HAP-1 (cell line): Measurements from ENCODE around the gene SLC26A8.
"Not testable (repeated sequence)": the region's sequence is repeated elsewhere in the genome, so short reads cannot be mapped to it uniquely, and the experiment has no call there.

Experiments
- DNase-seq, 2 experiments: peaks; one replicate each; pipeline ENCODE4 v3.0.0-alpha.2; 2016 to 2020; ENCODE audit warnings: low spot score in 2 of 2
- H3K27me3 ChIP-seq: fragments of 250-450 bp; sonication (Bioruptor Pico); 2 replicates; pipeline ENCODE4 v1.5.1; 2020; ENCODE audit warnings: low read depth, mild to moderate bottlenecking, moderate library complexity
- H3K36me3 ChIP-seq: fragments of 250-450 bp; sonication (Bioruptor Pico); replicated peaks from 2 replicates; pipeline ENCODE4 v1.5.1; 2020; ENCODE audit warnings: mild to moderate bottlenecking
- H3K4me1 ChIP-seq: fragments of 250-450 bp; sonication (Bioruptor Pico); 2 replicates; pipeline ENCODE4 v1.5.1; 2020; ENCODE audit warnings: mild to moderate bottlenecking
- H3K4me3 ChIP-seq: fragments of 250-450 bp; sonication (Bioruptor Pico); 2 replicates; pipeline ENCODE4 v1.5.1; 2020; ENCODE audit warnings: mild to moderate bottlenecking, moderate library complexity
- H3K9me3 ChIP-seq: fragments of 250-450 bp; sonication (Bioruptor Pico); 2 replicates; pipeline ENCODE4 v1.5.1; 2020; ENCODE audit warnings: mild to moderate bottlenecking, moderate library complexity
- in situ Hi-C: fragments of 300-500 bp; cut with MboI; formaldehyde crosslinking; loops from 3 replicates; pipeline ENCODE4 v1.14.3; 2020; ENCODE audit warnings: low sequenced_read_pairs, inconsistent platforms, mixed read lengths

SLC26A8 gene

GRCh38 chr6:36038120-36038876, 13.9 kb upstream of the SLC26A8 start:
- H3K9me3 ChIP-seq = no peaks in the 10 kb centered on the region
- H3K4me3 ChIP-seq = no peak overlapping the region
- peaks cover 25% of the 10 kb centered on the region for H3K4me1 ChIP-seq
- DNase-seq = no peak
- H3K27me3 ChIP-seq = no peaks in the 10 kb centered on the region
- H3K36me3 ChIP-seq = no peaks in the 10 kb centered on the region
- in situ Hi-C loops = no loop called here

- Histone ChIP-seq H3K4me1 (peaks cover 38% of the 10 kb centered on the region), H3K27me3 (no peaks in the 10 kb centered on the region), H3K9me3 (no peaks in the 10 kb centered on the region), H3K4me3 (no peak overlapping the region), H3K36me3 (no peaks in the 10 kb centered on the region)
- in situ Hi-C loops = no loop called here
- no peak for DNase-seq
These were observed 10.8 kb upstream of the SLC26A8 start for GRCh38 chr6:36035225-36035624.

GRCh38 chr6:36034441-36034840, 10.0 kb upstream of the SLC26A8 start:
- no peak overlapping the region for H3K4me3 ChIP-seq
- peaks cover 45% of the 10 kb centered on the region for H3K4me1 ChIP-seq
- H3K9me3 ChIP-seq = no peaks in the 10 kb centered on the region
- no peak for DNase-seq
- in situ Hi-C loops = no loop called here
- no peaks in the 10 kb centered on the region for H3K27me3 ChIP-seq
- no peaks in the 10 kb centered on the region for H3K36me3 ChIP-seq

GRCh38 chr6:36033935-36034334, 9.5 kb upstream of the SLC26A8 start:
- in situ Hi-C loops = no loop called here
- DNase-seq = no peak
- peaks cover 40% of the 10 kb centered on the region for H3K4me1 ChIP-seq

GRCh38 chr6:36033144-36033543, 8.7 kb upstream of the SLC26A8 start:
- in situ Hi-C loops = not testable (repeated sequence)

More at GRCh38 chr6:36033935-36034334, 9.5 kb upstream of the SLC26A8 start:
- Histone ChIP-seq H3K27me3 (no peaks in the 10 kb centered on the region), H3K36me3 (no peaks in the 10 kb centered on the region), H3K4me3 (no peak overlapping the region), H3K9me3 (no peaks in the 10 kb centered on the region)

GRCh38 chr6:36032261-36032660, 7.8 kb upstream of the SLC26A8 start:
- Histone ChIP-seq H3K9me3 (no peaks in the 10 kb centered on the region), H3K27me3 (no peaks in the 10 kb centered on the region), H3K4me1 (peaks cover 30% of the 10 kb centered on the region), H3K36me3 (no peaks in the 10 kb centered on the region), H3K4me3 (no peak overlapping the region)
- DNase-seq = no peak
- in situ Hi-C loops = no loop called here

More at GRCh38 chr6:36033144-36033543, 8.7 kb upstream of the SLC26A8 start:
- DNase-seq, H3K27me3 ChIP-seq, H3K36me3 ChIP-seq, H3K9me3 ChIP-seq, H3K4me3 ChIP-seq: not testable (repeated sequence)
- H3K4me1 ChIP-seq = peaks cover 32% of the 10 kb centered on the region

GRCh38 chr6:36029464-36029863, 5.0 kb upstream of the SLC26A8 start:
- Histone ChIP-seq H3K4me1 (peaks cover 28% of the 10 kb centered on the region), H3K4me3 (peak overlapping the region; percentile 87), H3K27me3 (no peaks in the 10 kb centered on the region), H3K36me3 (no peaks in the 10 kb centered on the region), H3K9me3 (no peaks in the 10 kb centered on the region)
- in situ Hi-C loops = loop anchor here (5.0 kb wide), 1 partner anchor 68 kb away; no protein-coding TSS in a partner anchor
- DNase-seq = peak in 1 of 2 experiments; percentile 32

- H3K4me1 ChIP-seq = peaks cover 23% of the 10 kb centered on the region
- no peaks in the 10 kb centered on the region for H3K27me3 ChIP-seq
- no peaks in the 10 kb centered on the region for H3K9me3 ChIP-seq
- H3K36me3 ChIP-seq = no peaks in the 10 kb centered on the region
- peak overlapping the region; percentile 87 for H3K4me3 ChIP-seq
- in situ Hi-C loops = loop anchor here (5.0 kb wide), 1 partner anchor 68 kb away; no protein-coding TSS in a partner anchor
- peak; percentile 63 to 71 for DNase-seq
These were observed 4.5 kb upstream of the SLC26A8 start for GRCh38 chr6:36028877-36029324.

GRCh38 chr6:36028088-36028876, 3.8 kb upstream of the SLC26A8 start:
- Histone ChIP-seq H3K36me3 (no peaks in the 10 kb centered on the region), H3K9me3 (no peaks in the 10 kb centered on the region), H3K4me1 (peaks cover 20% of the 10 kb centered on the region), H3K27me3 (no peaks in the 10 kb centered on the region), H3K4me3 (peak overlapping the region; percentile 87)
- in situ Hi-C loops = loop anchor here (5.0 kb wide), 1 partner anchor 69 kb away; no protein-coding TSS in a partner anchor
- DNase-seq = peak in 1 of 2 experiments; percentile 53

GRCh38 chr6:36027501-36028087, 3.2 kb upstream of the SLC26A8 start, which contains the start of gene MAPK14:
Gene MAPK14 (plus strand): TSS chr6:36027808. CDS start chr6:36028158, 350 bp downstream.
- Histone ChIP-seq H3K4me3 (peak within 1 kb of the TSS; percentile 87), H3K9me3 (no peaks in the 10 kb centered on the region), H3K27me3 (no peaks in the 10 kb centered on the region), H3K36me3 (no peaks in the 10 kb centered on the region), H3K4me1 (peaks cover 20% of the 10 kb centered on the region)
- peak; percentile 99 to 100 for DNase-seq
- in situ Hi-C loops = loop anchor here (5.0 kb wide), 1 partner anchor 70 kb away; no protein-coding TSS in a partner anchor

- in situ Hi-C loops = loop anchor here (5.0 kb wide), 1 partner anchor 71 kb away; no protein-coding TSS in a partner anchor
- Histone ChIP-seq H3K36me3 (no peaks in the 10 kb centered on the region), H3K27me3 (no peaks in the 10 kb centered on the region), H3K4me3 (no peak overlapping the region), H3K4me1 (peaks cover 11% of the 10 kb centered on the region), H3K9me3 (no peaks in the 10 kb centered on the region)
- no peak for DNase-seq
These were observed 1.5 kb upstream of the SLC26A8 start for GRCh38 chr6:36025932-36026327.

GRCh38 chr6:36025260-36025931, 955 bp upstream of the SLC26A8 start:
- no peak for DNase-seq
- no peaks in the 10 kb centered on the region for H3K36me3 ChIP-seq
- in situ Hi-C loops = loop anchor here (5.0 kb wide), 1 partner anchor 72 kb away; no protein-coding TSS in a partner anchor
- no peaks in the 10 kb centered on the region for H3K9me3 ChIP-seq
- H3K4me1 ChIP-seq = peaks cover 7% of the 10 kb centered on the region
- H3K4me3 ChIP-seq = no peak overlapping the region
- H3K27me3 ChIP-seq = no peaks in the 10 kb centered on the region

- in situ Hi-C loops = no loop called here
- Histone ChIP-seq H3K36me3 (no peaks in the 10 kb centered on the region), H3K9me3 (no peaks in the 10 kb centered on the region), H3K4me1 (peaks cover 5% of the 10 kb centered on the region; the same call in 1 of the 2 replicates), H3K4me3 (no peak overlapping the region), H3K27me3 (no peaks in the 10 kb centered on the region)
- no peak for DNase-seq
These were observed 4.3 kb downstream of the SLC26A8 start for GRCh38 chr6:36020154-36020553.
